CD4-positive, CD25-positive, alpha-beta regulatory T cell (primary cell): ENCODE results near the gene ZNF865. TPM values are rescaled to one million over a fixed set of nuclear protein-coding genes. Genes with fewer than 3 reads are reported as not detected.

Experiments used
- ATAC-seq, 2 donors: fragments of 150-1000 bp; cut with Tn5 transposase; one replicate each; pipeline ENCODE4 v1.10.0; 2021; ENCODE audit warnings: low read depth in 2 of 2, moderate number of reproducible peaks in 2 of 2, moderate library complexity in 1 of 2
- DNase-seq, 3 donors: peaks; one replicate each; pipeline versions ENCODE4 v3.0.0 to v3.0.0-alpha.2; 2012 to 2022; ENCODE audit warnings: mixed read lengths in 1 of 3
- H3K27ac ChIP-seq: one replicate; pipeline ENCODE4 v1.7.0; 2013; ENCODE audit warnings: mild to moderate bottlenecking, low read length; ENCODE audit not compliant: insufficient read depth, poor library complexity, severe bottlenecking
- H3K27me3 ChIP-seq: one replicate; pipeline ENCODE4 v1.7.0; 2013; ENCODE audit warnings: low read length; ENCODE audit not compliant: control insufficient read depth, insufficient read depth
- H3K36me3 ChIP-seq: one replicate; pipeline ENCODE4 v1.7.0; 2013; ENCODE audit warnings: mild to moderate bottlenecking, low read length, moderate library complexity; ENCODE audit not compliant: control insufficient read depth, insufficient read depth
- H3K4me1 ChIP-seq: 2 replicates; pipeline ENCODE4 v1.7.0; 2013; ENCODE audit warnings: mild to moderate bottlenecking, low read length; ENCODE audit not compliant: insufficient read depth, control insufficient read depth, poor library complexity, severe bottlenecking
- H3K4me3 ChIP-seq: one replicate; pipeline ENCODE4 v1.7.0; 2013; ENCODE audit warnings: low read depth, mild to moderate bottlenecking, low read length, moderate library complexity
- H3K9me3 ChIP-seq, 2 experiments: 1 replicate in 1 of 2; 2 replicates in 1 of 2; pipeline ENCODE4 v1.7.0; 2013; ENCODE audit warnings: low read length in 2 of 2, mild to moderate bottlenecking in 1 of 2, moderate library complexity in 1 of 2; ENCODE audit not compliant: control insufficient read depth in 2 of 2
- H3K27ac Mint-ChIP-seq, 3 donors: one replicate each; pipeline ENCODE4 v1.8.0; 2020 to 2022; ENCODE audit warnings: mild to moderate bottlenecking in 3 of 3, mixed read lengths in 3 of 3, moderate library complexity in 2 of 3
- H3K27me3 Mint-ChIP-seq: one replicate; pipeline ENCODE4 v1.8.0; 2022; ENCODE audit warnings: mild to moderate bottlenecking, mixed read lengths
- H3K36me3 Mint-ChIP-seq: one replicate; pipeline ENCODE4 v1.8.0; 2020; ENCODE audit warnings: mixed read lengths
- H3K4me1 Mint-ChIP-seq, 4 donors: one replicate each; pipeline ENCODE4 v1.8.0; 2020 to 2022; ENCODE audit warnings: mixed read lengths in 4 of 4, mild to moderate bottlenecking in 1 of 4
- H3K4me3 Mint-ChIP-seq, 4 donors: one replicate each; pipeline ENCODE4 v1.8.0; 2020 to 2022; ENCODE audit warnings: mild to moderate bottlenecking in 4 of 4, mixed read lengths in 4 of 4, moderate library complexity in 3 of 4
- H3K9me3 Mint-ChIP-seq, 7 donors: one replicate each; pipeline ENCODE4 v1.8.0; 2020 to 2022; ENCODE audit warnings: mixed read lengths in 7 of 7, mild to moderate bottlenecking in 3 of 7, moderate library complexity in 2 of 7
- polyA plus RNA-seq, 4 donors: library from polyadenylated mRNA; unstranded; fragments of 300-500 nt; fragmentation: Illumina TruSeq; gene quantifications; one replicate each; pipeline ENCODE4 v1.2.3, GENCODE V29; 2021
- total RNA-seq: library from RNA; stranded (reverse); gene quantifications from one replicate; pipeline ENCODE4 v1.2.3, GENCODE V29; 2022

Gene ZNF865
- total and polyA plus RNA-seq, 5 donors from 2014 or later, result 0.05 to 12.8 (median 0.10) TPM

- peaks cover 2% of the 10 kb centered on the region for H3K36me3 ChIP-seq
- no peaks in the 10 kb centered on the region for H3K9me3 Mint-ChIP-seq
- no peak overlapping the region for H3K27ac ChIP-seq
- peaks cover 14% of the 10 kb centered on the region for H3K27me3 Mint-ChIP-seq
- peaks cover 15% of the 10 kb centered on the region for H3K36me3 Mint-ChIP-seq
- H3K27me3 ChIP-seq, result no peaks in the 10 kb centered on the region
- H3K4me3 ChIP-seq, result no peak overlapping the region
- peak overlapping the region in 1 of 4 donors; percentile 45 for H3K4me3 Mint-ChIP-seq
- DNase-seq (no peak), ATAC-seq (no peak)
- H3K4me1 Mint-ChIP-seq, result peaks cover 4 to 23% (median 8%) of the 10 kb centered on the region in 4 donors
- H3K4me1 ChIP-seq, result peaks cover 25% of the 10 kb centered on the region
- no peaks in the 10 kb centered on the region for H3K9me3 ChIP-seq
- no peak overlapping the region for H3K27ac Mint-ChIP-seq
Measured at GRCh38 chr19:55590109-55590508, 15.3 kb upstream of the ZNF865 start.

- Histone ChIP-seq H3K4me1 (peaks cover 24% of the 10 kb centered on the region), H3K36me3 (peaks cover 7% of the 10 kb centered on the region), H3K4me3 (no peak overlapping the region), H3K27me3 (no peaks in the 10 kb centered on the region), H3K9me3 (no peaks in the 10 kb centered on the region), H3K27ac (no peak overlapping the region)
- Mint-ChIP-seq H3K4me1 (peaks cover 0 to 18% (median 6%) of the 10 kb centered on the region in 4 donors), H3K27me3 (peaks cover 12% of the 10 kb centered on the region), H3K9me3 (peaks cover 0 to under 1% (median 0%) of the 10 kb centered on the region in 7 donors), H3K27ac (no peak overlapping the region), H3K36me3 (peaks cover 20% of the 10 kb centered on the region), H3K4me3 (no peak overlapping the region)
- DNase-seq (peak in 1 of 3 donors; percentile 24), ATAC-seq (no peak)
Measured at GRCh38 chr19:55590617-55591016, 14.8 kb upstream of the ZNF865 start.

- H3K27me3 Mint-ChIP-seq, result peaks cover 10% of the 10 kb centered on the region
Measured at GRCh38 chr19:55591555-55591954, 13.9 kb upstream of the ZNF865 start.

GRCh38 chr19:55592391-55593090 is 12.9 kb upstream of the ZNF865 start:
- DNase-seq, result no peak
- peaks cover 0 to 2% (median 0%) of the 10 kb centered on the region in 7 donors for H3K9me3 Mint-ChIP-seq
- no peak overlapping the region for H3K27ac Mint-ChIP-seq
- H3K4me1 Mint-ChIP-seq, result peaks cover 0 to 3% (median 1%) of the 10 kb centered on the region in 4 donors
- no peak for ATAC-seq
- no peaks in the 10 kb centered on the region for H3K27me3 ChIP-seq
- peaks cover under 1% of the 10 kb centered on the region for H3K27me3 Mint-ChIP-seq
- no peak overlapping the region for H3K27ac ChIP-seq
- peaks cover 36% of the 10 kb centered on the region for H3K36me3 Mint-ChIP-seq
- peaks cover 6% of the 10 kb centered on the region for H3K4me1 ChIP-seq
- H3K4me3 ChIP-seq, result no peak overlapping the region
- H3K9me3 ChIP-seq, result no peaks in the 10 kb centered on the region
- peaks cover 16% of the 10 kb centered on the region for H3K36me3 ChIP-seq
- no peak overlapping the region for H3K4me3 Mint-ChIP-seq

More at GRCh38 chr19:55591555-55591954, 13.9 kb upstream of the ZNF865 start:
- no peak for ATAC-seq
- no peak overlapping the region for H3K4me3 Mint-ChIP-seq
- no peak overlapping the region for H3K27ac Mint-ChIP-seq
- H3K36me3 ChIP-seq, result peaks cover 16% of the 10 kb centered on the region
- H3K4me1 ChIP-seq, result peaks cover 15% of the 10 kb centered on the region
- no peak overlapping the region for H3K27ac ChIP-seq
- peaks cover 30% of the 10 kb centered on the region for H3K36me3 Mint-ChIP-seq
- DNase-seq, result no peak
- H3K9me3 Mint-ChIP-seq, result peaks cover 0 to 2% (median 0%) of the 10 kb centered on the region in 7 donors
- no peaks in the 10 kb centered on the region for H3K27me3 ChIP-seq
- H3K4me3 ChIP-seq, result no peak overlapping the region
- H3K9me3 ChIP-seq, result no peaks in the 10 kb centered on the region
- H3K4me1 Mint-ChIP-seq, result peaks cover 0 to 12% (median 6%) of the 10 kb centered on the region in 4 donors

- Mint-ChIP-seq H3K27ac (no peak overlapping the region), H3K27me3 (no peaks in the 10 kb centered on the region), H3K4me3 (no peak overlapping the region), H3K9me3 (peaks cover 0 to 2% (median 0%) of the 10 kb centered on the region in 7 donors), H3K4me1 (peaks cover 0 to 3% (median 1%) of the 10 kb centered on the region in 4 donors), H3K36me3 (peaks cover 36% of the 10 kb centered on the region)
- Histone ChIP-seq H3K36me3 (peaks cover 16% of the 10 kb centered on the region), H3K9me3 (no peaks in the 10 kb centered on the region), H3K27me3 (no peaks in the 10 kb centered on the region), H3K4me1 (no peaks in the 10 kb centered on the region), H3K27ac (no peak overlapping the region), H3K4me3 (no peak overlapping the region)
- DNase-seq (no peak), ATAC-seq (no peak)
Measured at GRCh38 chr19:55593096-55593772, 12.2 kb upstream of the ZNF865 start.

- H3K27ac Mint-ChIP-seq, result peak overlapping the region in 1 of 3 donors; percentile 39
- H3K4me3 Mint-ChIP-seq, result peak overlapping the region in 1 of 4 donors; percentile 20
Measured at GRCh38 chr19:55594996-55595545, 10.4 kb upstream of the ZNF865 start.

GRCh38 chr19:55596304-55596703 is 9.1 kb upstream of the ZNF865 start:
- Histone ChIP-seq H3K4me3 (no peak overlapping the region), H3K36me3 (peaks cover 16% of the 10 kb centered on the region), H3K4me1 (peaks cover 9% of the 10 kb centered on the region), H3K27me3 (no peaks in the 10 kb centered on the region), H3K9me3 (no peaks in the 10 kb centered on the region), H3K27ac (no peak overlapping the region)
- peaks cover 36% of the 10 kb centered on the region for H3K36me3 Mint-ChIP-seq
- ATAC-seq (no peak), DNase-seq (no peak)
- peaks cover 0 to 2% (median 0%) of the 10 kb centered on the region in 7 donors for H3K9me3 Mint-ChIP-seq
- H3K4me3 Mint-ChIP-seq, result peak overlapping the region in 1 of 4 donors; percentile 29
- peaks cover 0 to 17% (median 11%) of the 10 kb centered on the region in 4 donors for H3K4me1 Mint-ChIP-seq
- H3K27ac Mint-ChIP-seq, result no peak overlapping the region
- no peaks in the 10 kb centered on the region for H3K27me3 Mint-ChIP-seq

More at GRCh38 chr19:55594996-55595545, 10.4 kb upstream of the ZNF865 start:
- peaks cover 16% of the 10 kb centered on the region for H3K36me3 ChIP-seq
- no peak for DNase-seq
- Mint-ChIP-seq H3K36me3 (peaks cover 36% of the 10 kb centered on the region), H3K4me1 (peaks cover 0 to 10% (median 7%) of the 10 kb centered on the region in 4 donors), H3K9me3 (peaks cover 0 to 2% (median 0%) of the 10 kb centered on the region in 7 donors), H3K27me3 (no peaks in the 10 kb centered on the region)
- H3K4me1 ChIP-seq, result no peaks in the 10 kb centered on the region
- no peak overlapping the region for H3K4me3 ChIP-seq
- H3K27me3 ChIP-seq, result no peaks in the 10 kb centered on the region
- H3K27ac ChIP-seq, result no peak overlapping the region
- no peaks in the 10 kb centered on the region for H3K9me3 ChIP-seq
- ATAC-seq, result no peak
